ENCODE results near the gene ZNF688. TPM values are rescaled to one million over a fixed set of nuclear protein-coding genes. Genes with fewer than 3 reads are reported as not detected.

The ZNF688 gene
- total and polyA plus RNA-seq, 12 donors, result 6.3 to 23.8 (median 12.4) TPM

DNA sequence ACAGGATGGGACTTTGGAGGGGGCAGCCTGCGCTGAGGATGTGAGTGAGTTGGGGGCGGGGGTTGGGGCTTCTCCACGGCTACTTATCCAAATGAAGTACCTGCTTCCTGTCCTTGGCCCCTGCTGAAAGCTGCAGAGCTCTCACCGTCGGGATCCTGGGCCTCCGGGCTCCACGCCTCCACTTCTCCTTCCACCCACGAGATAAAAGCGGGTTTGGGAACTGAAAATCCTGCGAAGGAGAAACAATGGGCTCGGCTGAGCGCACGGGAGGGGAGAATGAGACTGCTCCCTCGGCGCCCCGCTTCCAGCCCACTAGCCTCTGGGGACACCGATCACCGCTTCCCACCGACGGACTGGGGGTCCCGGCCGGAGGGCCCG, 13.5 kb upstream of the ZNF688 start:
- Histone ChIP-seq H3K4me1 (peaks cover 3 to 26% (median 13%) of the 10 kb centered on the region in 9 donors), H3K27ac (peak overlapping the region; percentile 67 to 97 (median 94)), H3K27me3 (no peaks in the 10 kb centered on the region), H3K4me3 (peak overlapping the region; percentile 63 to 93 (median 78)), H3K9me3 (no peaks in the 10 kb centered on the region), H3K36me3 (peaks cover 0 to 50% (median 23%) of the 10 kb centered on the region in 9 donors)
- DNase-seq, result no peak
- TF ChIP-seq, protein P1, sequence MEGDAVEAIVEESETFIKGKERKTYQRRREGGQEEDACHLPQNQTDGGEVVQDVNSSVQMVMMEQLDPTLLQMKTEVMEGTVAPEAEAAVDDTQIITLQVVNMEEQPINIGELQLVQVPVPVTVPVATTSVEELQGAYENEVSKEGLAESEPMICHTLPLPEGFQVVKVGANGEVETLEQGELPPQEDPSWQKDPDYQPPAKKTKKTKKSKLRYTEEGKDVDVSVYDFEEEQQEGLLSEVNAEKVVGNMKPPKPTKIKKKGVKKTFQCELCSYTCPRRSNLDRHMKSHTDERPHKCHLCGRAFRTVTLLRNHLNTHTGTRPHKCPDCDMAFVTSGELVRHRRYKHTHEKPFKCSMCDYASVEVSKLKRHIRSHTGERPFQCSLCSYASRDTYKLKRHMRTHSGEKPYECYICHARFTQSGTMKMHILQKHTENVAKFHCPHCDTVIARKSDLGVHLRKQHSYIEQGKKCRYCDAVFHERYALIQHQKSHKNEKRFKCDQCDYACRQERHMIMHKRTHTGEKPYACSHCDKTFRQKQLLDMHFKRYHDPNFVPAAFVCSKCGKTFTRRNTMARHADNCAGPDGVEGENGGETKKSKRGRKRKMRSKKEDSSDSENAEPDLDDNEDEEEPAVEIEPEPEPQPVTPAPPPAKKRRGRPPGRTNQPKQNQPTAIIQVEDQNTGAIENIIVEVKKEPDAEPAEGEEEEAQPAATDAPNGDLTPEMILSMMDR (IDR thresholded peaks at IDR 0.05), result no peak
- 0 to 1% methylated on average over 23 of the region's 23 CpGs for WGBS, 2 donors
- intact Hi-C loops (cut with DNase I), result loop anchor here in 6 of 10 donors (1.0 to 10.0 kb wide), 11 partner anchors 13 to 138 kb away; partner anchors contain the start of genes ZNF747 (in 4 of the 6), ZNF688 (in 2 of the 6), FBRS (in 1 of the 6) and SEPHS2 (in 1 of the 6)
- peak in 4 of 8 donors; percentile 4 to 20 (median 9) for ATAC-seq

DNA sequence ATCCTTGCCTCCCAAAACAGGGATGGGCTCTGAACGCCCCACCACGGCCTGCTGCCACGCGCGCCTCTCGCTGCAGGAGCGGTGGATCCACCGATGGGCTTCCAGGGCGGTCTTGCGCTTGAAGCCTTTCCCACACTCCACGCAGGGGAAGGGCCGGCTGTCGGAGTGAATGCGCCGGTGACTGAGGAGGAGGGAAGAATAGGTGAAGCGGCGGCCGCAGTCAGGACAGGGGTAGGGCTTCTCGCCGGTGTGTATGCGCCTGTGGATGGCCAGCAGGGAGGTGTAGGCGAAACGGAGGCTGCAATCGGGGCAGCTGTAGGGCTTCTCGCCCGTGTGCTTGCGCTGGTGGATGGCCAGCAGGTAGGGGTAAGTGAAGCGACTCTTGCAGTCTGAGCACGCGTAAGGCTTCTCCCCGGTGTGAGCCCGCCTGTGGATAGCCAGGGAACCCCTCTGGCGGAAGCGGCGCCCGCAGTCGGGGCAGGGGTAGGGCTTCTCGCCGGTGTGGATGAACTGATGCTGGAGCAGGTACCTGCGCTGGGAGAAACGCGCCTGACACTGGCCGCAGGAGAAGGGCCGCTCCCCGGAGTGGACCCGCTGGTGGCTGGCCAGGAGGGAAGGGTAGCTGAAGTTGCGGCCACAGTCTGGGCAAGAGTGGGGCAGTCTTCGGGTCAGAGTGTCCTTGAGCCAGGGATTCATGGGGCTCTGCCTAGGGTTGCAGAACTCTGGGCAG, 11.3 kb upstream of the ZNF688 start:
- WGBS, 2 donors, result 95 to 96% methylated on average over 46 to 48 of the region's 48 CpGs
- H3K27me3 ChIP-seq, result no peaks in the 10 kb centered on the region
- peaks cover 3 to 26% (median 13%) of the 10 kb centered on the region in 9 donors for H3K4me1 ChIP-seq
- peaks cover 0 to 69% (median 23%) of the 10 kb centered on the region in 9 donors for H3K36me3 ChIP-seq
- intact Hi-C loops (cut with DNase I), result loop anchor here in 3 of 10 donors (10.0 kb wide), 2 partner anchors 48 to 52 kb away; partner anchors contain the start of gene ZNF747 (in 2 of the 3)
- H3K27ac ChIP-seq, result no peak overlapping the region
- DNase-seq (no peak), ATAC-seq (no peak)
- no peaks in the 10 kb centered on the region for H3K9me3 ChIP-seq
- TF ChIP-seq, protein P1 (IDR thresholded peaks at IDR 0.05), result no peak
- H3K4me3 ChIP-seq, result no peak overlapping the region

DNA sequence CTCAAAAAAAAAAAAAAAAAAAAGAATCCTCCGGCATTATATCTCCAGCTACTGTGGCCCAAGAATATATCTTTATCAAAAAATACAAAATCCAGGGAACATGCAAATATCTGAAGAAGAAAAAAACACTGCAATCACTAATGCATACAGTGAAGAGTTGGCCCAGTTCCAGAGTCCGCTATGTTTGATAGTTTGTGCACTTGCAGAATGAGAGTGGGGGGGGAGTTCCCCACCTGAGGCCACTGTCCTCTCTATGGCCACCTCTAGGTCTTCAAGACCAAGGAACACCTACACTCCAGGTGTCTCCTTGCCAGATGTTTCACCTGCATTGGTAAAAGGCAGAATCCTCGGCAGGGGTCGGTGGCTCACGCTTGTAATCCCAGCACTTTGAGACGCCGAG, 9.9 kb upstream of the ZNF688 start:
- no peak for DNase-seq
- H3K36me3 ChIP-seq, result peaks cover 0 to 77% (median 23%) of the 10 kb centered on the region in 9 donors
- no peaks in the 10 kb centered on the region for H3K27me3 ChIP-seq
- no peak overlapping the region for H3K27ac ChIP-seq
- H3K4me1 ChIP-seq, result peaks cover 3 to 19% (median 13%) of the 10 kb centered on the region in 9 donors
- H3K9me3 ChIP-seq, result no peaks in the 10 kb centered on the region
- TF ChIP-seq, protein P1 (IDR thresholded peaks at IDR 0.05), result no peak
- no peak overlapping the region for H3K4me3 ChIP-seq
- ATAC-seq, result no peak
- 88 to 91% methylated on average over 7 of the region's 7 CpGs for WGBS, 2 donors
- intact Hi-C loops (cut with DNase I), result loop anchor here in 3 of 10 donors (10.0 kb wide), 2 partner anchors 47 to 53 kb away; partner anchors contain the start of gene ZNF747 (in 2 of the 3)

DNA sequence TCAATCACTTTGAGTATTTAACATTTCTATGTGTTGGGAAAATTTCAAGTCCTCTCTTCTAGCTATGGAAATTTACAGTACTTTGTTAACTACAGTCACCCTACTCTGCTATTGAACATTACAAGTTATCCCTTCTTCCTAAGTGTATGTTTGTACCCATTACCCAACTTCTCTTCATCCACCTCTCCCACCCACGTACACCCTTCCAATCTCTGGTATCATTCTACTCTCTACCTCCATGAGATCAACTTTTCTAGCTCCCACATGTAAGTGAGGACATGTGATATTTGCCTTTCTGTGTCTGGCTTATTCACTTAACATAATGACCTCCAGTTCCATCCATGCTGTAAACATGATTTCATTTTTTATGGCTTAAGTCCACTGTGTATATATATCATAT, 3.2 kb upstream of the ZNF688 start:
- TF ChIP-seq, protein P1 (IDR thresholded peaks at IDR 0.05), result no peak
- H3K27ac ChIP-seq, result no peak overlapping the region
- H3K27me3 ChIP-seq, result no peaks in the 10 kb centered on the region
- WGBS, 2 donors, result 76 to 84% methylated on average over 1 of the region's 1 CpG
- intact Hi-C loops (cut with DNase I), result loop anchor here in 6 of 10 donors (5.0 to 10.0 kb wide), 5 partner anchors 42 to 130 kb away; partner anchors contain the start of genes ZNF768 (in 4 of the 6), ZNF747 (in 2 of the 6), PRR14 (in 1 of the 6) and SEPHS2 (in 1 of the 6)
- H3K36me3 ChIP-seq, result peaks cover 0 to 41% (median 0%) of the 10 kb centered on the region in 9 donors
- H3K9me3 ChIP-seq, result no peaks in the 10 kb centered on the region
- no peak for DNase-seq
- no peak for ATAC-seq
- no peak overlapping the region for H3K4me3 ChIP-seq
- peaks cover 6 to 25% (median 21%) of the 10 kb centered on the region in 9 donors for H3K4me1 ChIP-seq

Data from heart right ventricle (tissue), 16 donors.